Activated T-cell treated with anti-CD3 and anti-CD28 coated beads for 24 hours (primary cell): ENCODE measurements around the gene FGF2.
"Not testable (repeated sequence)": the region's sequence is repeated elsewhere in the genome, so short reads cannot be mapped to it uniquely, and the experiment has no call there.

ENCODE experiments used
- DNase-seq: peaks from one replicate; pipeline ENCODE4 v3.0.0-alpha.2; 2020; ENCODE audit warnings: low read depth

The FGF2 gene

GRCh38 chr4:122826553-122827257 is at the start of gene FGF2:
TSS of gene FGF2 (plus strand) at chr4:122826831. CDS start at chr4:122827175, 344 bp downstream.
- DNase-seq: peak; percentile 2

DNA sequence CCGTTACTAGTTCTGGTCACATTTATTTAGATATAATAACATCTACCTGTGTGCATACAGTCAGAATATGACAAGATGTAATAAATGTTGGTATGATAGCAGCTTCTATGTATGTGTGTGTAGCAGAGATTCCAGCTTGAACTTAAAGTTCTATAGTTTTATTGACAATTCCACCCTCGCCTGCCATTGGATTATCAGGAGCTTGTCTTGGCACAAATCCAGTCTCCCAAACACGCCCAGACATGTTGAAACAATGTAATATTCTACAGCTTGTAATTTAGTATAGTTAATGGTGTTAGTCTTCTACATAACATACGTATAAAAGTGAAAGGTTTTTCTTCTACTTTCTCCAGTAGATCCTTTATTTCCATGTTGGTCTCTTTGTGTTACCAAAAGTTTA is 49.7 kb upstream of the FGF2 start:
- DNase-seq: no peak

- DNase-seq: no peak
These were observed 48.6 kb upstream of the FGF2 start for GRCh38 chr4:122777846-122778673.

- DNase-seq: no peak
These were observed 45.1 kb upstream of the FGF2 start for GRCh38 chr4:122781486-122781885.

DNA sequence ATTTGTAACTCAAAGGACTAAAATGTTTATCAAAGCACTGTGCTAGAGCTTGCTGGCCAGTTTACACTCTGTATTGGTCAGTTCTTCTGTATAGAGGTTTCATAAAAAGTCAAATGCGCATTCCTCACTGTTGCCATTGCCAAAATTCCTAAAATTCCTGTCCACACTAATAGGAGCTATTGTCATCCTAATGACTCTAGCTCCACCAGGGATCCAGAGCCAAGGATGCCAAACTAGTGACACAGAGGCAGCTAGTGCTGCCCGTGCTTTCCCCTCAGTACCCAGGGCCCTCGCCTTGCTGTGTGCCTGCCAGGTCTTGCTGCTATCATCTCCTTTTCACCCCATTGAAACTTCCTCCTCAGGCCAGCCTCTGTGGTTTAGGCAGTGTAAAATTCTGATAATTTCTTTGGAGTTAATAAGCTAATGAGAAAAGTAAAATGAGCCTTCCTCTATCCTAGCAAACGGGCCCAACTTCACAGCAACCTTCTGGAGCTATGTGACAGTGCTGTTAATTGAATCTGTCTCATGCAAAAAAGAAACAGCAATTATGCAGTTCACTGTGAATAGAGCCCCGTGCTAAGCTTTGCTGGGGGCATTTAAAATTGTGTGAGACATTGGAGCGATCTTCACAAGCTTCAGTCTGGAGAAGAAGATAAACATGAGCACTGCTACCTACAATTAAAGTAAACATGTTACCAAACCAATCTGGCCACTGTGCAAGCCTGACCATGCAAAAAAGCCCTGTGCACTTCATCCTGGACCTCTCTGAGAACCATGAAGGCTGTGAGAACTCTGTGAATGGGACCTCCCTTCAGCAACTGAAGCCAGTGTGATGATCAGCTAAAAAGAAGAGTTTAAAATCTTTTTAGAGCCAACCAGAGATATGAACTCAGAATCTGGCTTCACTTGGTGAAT is 43.1 kb upstream of the FGF2 start:
- no peak for DNase-seq

GRCh38 chr4:122784261-122784660 is 42.4 kb upstream of the FGF2 start:
- no peak for DNase-seq

DNA sequence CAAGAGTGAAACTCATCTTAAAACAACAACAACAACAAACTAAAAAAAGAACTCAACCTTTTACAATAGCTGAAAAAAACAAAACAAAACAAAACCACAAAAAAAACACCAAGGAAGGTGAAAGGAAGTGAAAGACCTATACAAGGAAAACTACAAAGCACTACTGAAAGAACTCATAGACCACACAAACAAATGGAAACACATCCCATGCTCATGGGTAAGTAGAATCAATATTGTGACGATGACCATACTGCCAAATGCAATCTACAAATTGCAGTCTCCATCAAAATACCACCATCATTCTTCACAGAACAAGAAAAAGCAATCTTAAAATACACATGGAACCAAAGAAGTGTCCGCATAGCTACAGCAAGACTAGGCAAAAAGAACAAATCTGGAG is 41.5 kb upstream of the FGF2 start:
- DNase-seq: no peak

DNA sequence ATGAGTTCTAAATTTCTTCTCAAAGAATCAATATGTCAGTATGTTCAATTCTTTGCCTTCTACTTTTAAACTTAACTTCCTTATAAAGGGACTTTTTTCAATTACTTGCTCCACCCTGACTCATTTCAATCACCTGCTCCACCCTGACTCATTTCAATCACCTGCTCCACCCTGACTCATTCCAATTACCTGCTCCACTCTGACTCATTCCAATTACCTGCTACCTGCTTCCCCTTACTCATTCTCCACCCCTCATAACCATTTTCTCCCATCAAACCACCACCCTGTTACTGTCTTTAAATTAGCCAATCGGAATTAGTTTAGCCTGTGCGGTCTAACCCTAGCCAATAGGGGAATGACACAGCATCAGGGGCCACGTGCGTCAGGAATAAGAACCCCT is 40.3 kb upstream of the FGF2 start:
- DNase-seq: not testable (repeated sequence)

GRCh38 chr4:122786920-122787319 is 39.7 kb upstream of the FGF2 start:
- DNase-seq: not testable (repeated sequence)

GRCh38 chr4:122787940-122788339 is 38.7 kb upstream of the FGF2 start:
- DNase-seq: no peak

- no peak for DNase-seq
These were observed 37.7 kb upstream of the FGF2 start for GRCh38 chr4:122788935-122789334.

DNA sequence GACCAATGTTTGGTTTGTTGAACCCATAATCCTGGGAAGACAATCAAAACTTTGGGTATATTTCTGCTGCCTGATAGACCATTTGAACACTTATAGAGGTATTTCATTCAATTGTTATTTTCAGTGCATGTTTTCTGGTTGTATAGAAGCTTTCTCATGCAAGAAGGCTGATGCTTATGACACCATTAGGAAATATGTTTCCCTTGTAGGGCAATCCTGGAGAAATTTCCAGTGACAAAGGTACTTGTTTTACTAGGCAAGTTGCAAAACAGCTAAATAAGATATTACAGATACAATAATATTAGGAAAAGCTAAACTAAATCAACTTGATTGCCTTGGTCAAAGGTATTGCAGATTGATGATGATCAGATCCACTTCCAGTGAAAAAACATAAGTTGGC is 32.8 kb upstream of the FGF2 start:
- no peak for DNase-seq

- no peak for DNase-seq
These were observed 29.7 kb upstream of the FGF2 start for GRCh38 chr4:122796801-122797404.

DNA sequence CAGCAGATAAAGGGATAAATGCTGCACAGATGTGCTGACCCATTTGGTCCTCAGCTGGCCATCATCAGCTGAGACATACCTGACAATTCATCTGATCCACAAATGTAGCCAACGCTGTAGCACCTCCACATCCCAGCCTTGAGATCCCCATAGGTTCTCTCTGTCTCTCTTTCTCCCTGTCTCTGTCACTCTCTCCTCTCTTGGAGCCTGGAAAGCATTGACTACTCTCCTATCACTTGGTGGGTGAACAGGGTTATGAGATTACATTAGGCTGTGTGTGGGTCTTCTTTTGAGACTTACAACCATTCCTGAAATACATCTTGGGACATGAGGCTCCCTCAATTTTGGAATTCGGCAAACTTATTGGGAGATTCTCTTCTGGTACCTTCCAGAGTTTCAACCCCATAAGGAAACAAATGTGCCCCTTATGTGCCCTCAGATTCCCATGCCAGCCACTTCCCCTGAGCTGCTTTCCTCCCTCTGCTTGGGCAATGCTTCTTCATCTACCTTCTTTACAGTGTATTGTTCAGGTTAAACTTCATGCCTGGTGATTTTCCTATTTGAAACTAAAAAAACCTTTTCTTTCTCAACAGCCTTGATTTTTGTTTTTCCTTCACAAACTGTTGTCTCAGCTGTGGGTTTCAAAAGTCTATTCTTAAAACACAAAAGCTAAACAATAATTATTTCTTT is 29.1 kb upstream of the FGF2 start:
- DNase-seq: no peak

DNA sequence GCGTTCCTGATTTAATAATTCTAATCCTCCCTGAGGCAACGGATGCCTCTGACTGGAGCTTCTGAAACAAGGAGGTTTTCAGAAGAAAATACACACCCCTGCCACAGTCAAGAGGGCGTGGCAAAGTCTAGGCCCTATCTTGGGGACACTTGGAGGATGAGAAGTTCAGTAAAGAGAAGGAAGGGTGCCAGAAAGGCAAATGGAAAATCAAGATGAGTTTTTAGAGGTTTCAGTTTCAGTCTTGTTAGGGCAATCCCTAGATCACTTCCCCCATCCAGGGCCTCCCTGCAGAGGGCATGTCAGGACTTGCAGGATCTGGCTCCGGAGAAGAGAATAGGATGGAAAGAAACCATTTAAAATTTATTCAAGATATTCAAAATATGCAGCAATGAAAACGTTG is 28.5 kb upstream of the FGF2 start:
- DNase-seq: no peak

GRCh38 chr4:122798917-122799316 is 27.7 kb upstream of the FGF2 start:
- no peak for DNase-seq

GRCh38 chr4:122803788-122804208 is 22.8 kb upstream of the FGF2 start:
- no peak for DNase-seq

- DNase-seq: no peak
These were observed 19.5 kb upstream of the FGF2 start for GRCh38 chr4:122806981-122807679.

DNA sequence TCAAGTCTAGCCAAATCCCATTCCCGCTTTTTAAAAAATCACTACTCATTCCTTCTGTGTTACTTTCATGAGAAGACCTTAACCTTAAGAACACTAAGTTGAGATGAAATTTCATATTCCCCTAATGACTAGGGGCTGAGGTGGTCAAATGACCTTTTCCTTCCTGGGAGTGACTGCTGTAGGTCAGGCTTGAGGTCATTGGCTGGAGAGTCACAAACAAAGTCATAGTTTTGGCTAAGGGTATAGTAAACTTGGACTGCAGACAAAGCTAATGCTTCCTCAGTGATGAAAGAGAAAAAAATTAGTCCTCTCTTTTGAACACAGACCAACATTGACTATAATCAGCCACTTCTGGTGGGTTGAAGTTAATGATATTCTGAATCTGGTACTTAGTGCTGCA is 16.0 kb upstream of the FGF2 start:
- no peak for DNase-seq

GRCh38 chr4:122811781-122812180 is 14.8 kb upstream of the FGF2 start:
- not testable (repeated sequence) for DNase-seq

- DNase-seq: not testable (repeated sequence)
These were observed 13.8 kb upstream of the FGF2 start for GRCh38 chr4:122812823-122813222.
